Pons (tissue), 1 donor: ENCODE data around the gene OBP2B.

Source experiments
- DNase-seq: peaks from one replicate; pipeline ENCODE4 v3.0.0-alpha.2; 2016; ENCODE audit warnings: low spot score

Gene OBP2B

GRCh38 chr9:133167096-133167730 lies 41.8 kb downstream of the OBP2B start:
- DNase-seq = no peak

GRCh38 chr9:133166392-133166791 lies 42.7 kb downstream of the OBP2B start:
- DNase-seq = no peak

- DNase-seq = no peak
These were observed 43.7 kb downstream of the OBP2B start for GRCh38 chr9:133165452-133165730.

GRCh38 chr9:133164191-133164590 lies 44.9 kb downstream of the OBP2B start:
- no peak for DNase-seq

- no peak for DNase-seq
These were observed 45.4 kb downstream of the OBP2B start, which contains the start of gene GBGT1 for GRCh38 chr9:133163504-133164172. Gene GBGT1 (minus strand): TSS chr9:133163914. CDS start chr9:133162412, 1,502 bp downstream.

GRCh38 chr9:133162861-133163503 lies 46.1 kb downstream of the OBP2B start:
- DNase-seq = no peak

GRCh38 chr9:133161547-133161950 lies 47.5 kb downstream of the OBP2B start:
- no peak for DNase-seq

- peak; percentile 70 for DNase-seq
These were observed 48.1 kb downstream of the OBP2B start for GRCh38 chr9:133160742-133161546.

- DNase-seq = no peak
These were observed 50.4 kb downstream of the OBP2B start for GRCh38 chr9:133158695-133159094.
